Type B pancreatic cell (in vitro differentiated cells): ENCODE results near the gene NACC2. TPM values are rescaled to one million over a fixed set of nuclear protein-coding genes. Genes with fewer than 3 reads are reported as not detected.

ENCODE experiments used
- DNase-seq: peaks from one replicate; pipeline ENCODE4 v3.0.0; 2021; ENCODE audit warnings: mixed read lengths; ENCODE audit not compliant: unreplicated experiment; ENCODE audit errors: extremely low spot score
- H3K27ac Mint-ChIP-seq: 2 replicates; pipeline ENCODE4 v1.8.0; 2021; ENCODE audit warnings: mild to moderate bottlenecking, mixed read lengths
- H3K27me3 Mint-ChIP-seq: 2 replicates; pipeline ENCODE4 v1.8.0; 2021; ENCODE audit warnings: mixed read lengths
- H3K36me3 Mint-ChIP-seq: 2 replicates; pipeline ENCODE4 v1.8.0; 2021; ENCODE audit warnings: mixed read lengths
- H3K4me1 Mint-ChIP-seq: one replicate; pipeline ENCODE4 v1.8.0; 2021; ENCODE audit warnings: mixed read lengths; ENCODE audit not compliant: unreplicated experiment
- H3K4me3 Mint-ChIP-seq: 2 replicates; pipeline ENCODE4 v1.8.0; 2021; ENCODE audit warnings: mild to moderate bottlenecking, mixed read lengths
- H3K9me3 Mint-ChIP-seq: 2 replicates; pipeline ENCODE4 v1.8.0; 2021; ENCODE audit warnings: mixed read lengths
- CTCF ChIP-seq: fragments of 200-600 bp; sonication (generic); conservative IDR thresholded peaks from 2 replicates; pipeline ENCODE4 v1.5.0; 2021; ENCODE audit warnings: antibody characterized with exemption, mild to moderate bottlenecking
- total RNA-seq: library from RNA; stranded (reverse); gene quantifications from 2 replicates; pipeline ENCODE4 v1.2.1, GENCODE V29; 2021; ENCODE audit warnings: low replicate concordance

Gene NACC2
- total RNA-seq, 1 donor from 2014 or later, result 9.3 TPM

DNA sequence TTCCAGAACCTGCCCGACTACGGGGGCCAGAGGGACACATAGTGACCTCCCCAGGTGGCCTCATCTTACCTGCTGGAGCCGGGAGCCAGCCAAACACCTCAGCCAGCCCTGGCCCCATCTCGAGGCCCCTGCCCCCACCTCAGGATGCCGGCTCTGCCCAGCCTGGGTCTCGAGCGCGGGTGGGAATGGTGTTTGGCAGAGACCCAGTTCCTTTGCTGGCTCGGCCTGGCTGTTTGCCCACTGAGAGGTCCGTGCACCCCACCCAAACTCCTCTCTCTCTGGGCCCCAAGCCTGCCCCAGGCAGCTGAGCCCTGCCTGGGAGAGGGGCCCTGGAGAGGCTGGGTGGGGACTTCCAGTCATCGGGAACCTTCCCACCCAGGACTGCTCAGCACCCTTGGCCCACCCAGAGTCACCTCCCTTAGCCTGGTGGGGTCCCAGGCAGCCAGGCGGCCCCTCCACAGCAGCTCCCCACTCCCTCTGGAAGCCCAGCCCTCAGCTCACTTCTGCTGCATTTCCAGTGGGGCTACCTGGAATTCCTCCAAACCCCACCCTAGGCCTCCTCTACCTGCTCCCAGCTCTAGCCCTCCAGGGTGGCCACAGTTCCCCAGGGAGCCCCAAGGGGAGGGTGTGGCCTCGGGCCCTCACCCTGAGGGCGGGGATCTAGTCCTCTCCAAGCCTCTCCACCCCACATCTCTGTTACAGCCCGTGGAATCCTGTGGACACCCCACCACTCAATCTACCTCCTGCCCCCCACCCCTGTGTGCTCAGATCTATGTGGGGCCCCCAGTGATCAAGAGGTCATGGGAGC, 91.5 kb downstream of the NACC2 start:
- TF ChIP-seq CTCF, result no peak
- Mint-ChIP-seq H3K36me3 (no peaks in the 10 kb centered on the region), H3K27ac (no peak overlapping the region), H3K9me3 (no peaks in the 10 kb centered on the region), H3K27me3 (no peaks in the 10 kb centered on the region), H3K4me1 (peaks cover 16% of the 10 kb centered on the region), H3K4me3 (no peak overlapping the region)
- DNase-seq, result no peak

DNA sequence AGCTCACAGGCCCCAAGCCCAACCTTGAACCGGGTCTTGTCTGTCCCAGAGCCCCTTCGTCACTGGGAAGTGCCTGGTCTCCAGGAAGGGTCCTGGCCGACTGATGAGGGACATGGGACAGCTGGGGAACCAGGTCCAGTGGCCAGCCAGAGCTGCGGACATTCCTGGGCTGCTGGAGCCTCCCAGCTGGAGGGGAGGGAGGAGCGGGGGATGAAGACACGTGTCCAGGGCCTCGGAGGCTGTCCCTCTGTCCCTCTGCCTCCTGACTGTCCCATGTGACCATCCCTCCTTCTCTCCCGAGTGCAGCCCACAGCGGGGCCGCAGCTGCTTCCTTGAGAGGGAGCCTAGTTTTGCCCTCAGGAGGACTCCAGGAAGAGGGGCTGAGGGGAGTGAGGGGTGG, 92.2 kb downstream of the NACC2 start:
- no peak for DNase-seq
- Mint-ChIP-seq H3K9me3 (no peaks in the 10 kb centered on the region), H3K4me3 (no peak overlapping the region), H3K27me3 (no peaks in the 10 kb centered on the region), H3K36me3 (no peaks in the 10 kb centered on the region), H3K27ac (no peak overlapping the region), H3K4me1 (peaks cover 9% of the 10 kb centered on the region)
- TF ChIP-seq CTCF, result no peak

- Mint-ChIP-seq H3K36me3 (no peaks in the 10 kb centered on the region), H3K27ac (no peak overlapping the region), H3K4me3 (no peak overlapping the region), H3K9me3 (no peaks in the 10 kb centered on the region), H3K4me1 (peaks cover 2% of the 10 kb centered on the region), H3K27me3 (no peaks in the 10 kb centered on the region)
- DNase-seq, result no peak
- TF ChIP-seq CTCF, result no peak
Measured at GRCh38 chr9:136002215-136002614, 92.9 kb downstream of the NACC2 start.

GRCh38 chr9:136001231-136001630, 93.9 kb downstream of the NACC2 start:
- Mint-ChIP-seq H3K36me3 (no peaks in the 10 kb centered on the region), H3K27ac (no peak overlapping the region), H3K4me1 (no peaks in the 10 kb centered on the region), H3K9me3 (no peaks in the 10 kb centered on the region), H3K27me3 (no peaks in the 10 kb centered on the region), H3K4me3 (no peak overlapping the region)
- no peak for DNase-seq
- no peak for TF ChIP-seq CTCF

DNA sequence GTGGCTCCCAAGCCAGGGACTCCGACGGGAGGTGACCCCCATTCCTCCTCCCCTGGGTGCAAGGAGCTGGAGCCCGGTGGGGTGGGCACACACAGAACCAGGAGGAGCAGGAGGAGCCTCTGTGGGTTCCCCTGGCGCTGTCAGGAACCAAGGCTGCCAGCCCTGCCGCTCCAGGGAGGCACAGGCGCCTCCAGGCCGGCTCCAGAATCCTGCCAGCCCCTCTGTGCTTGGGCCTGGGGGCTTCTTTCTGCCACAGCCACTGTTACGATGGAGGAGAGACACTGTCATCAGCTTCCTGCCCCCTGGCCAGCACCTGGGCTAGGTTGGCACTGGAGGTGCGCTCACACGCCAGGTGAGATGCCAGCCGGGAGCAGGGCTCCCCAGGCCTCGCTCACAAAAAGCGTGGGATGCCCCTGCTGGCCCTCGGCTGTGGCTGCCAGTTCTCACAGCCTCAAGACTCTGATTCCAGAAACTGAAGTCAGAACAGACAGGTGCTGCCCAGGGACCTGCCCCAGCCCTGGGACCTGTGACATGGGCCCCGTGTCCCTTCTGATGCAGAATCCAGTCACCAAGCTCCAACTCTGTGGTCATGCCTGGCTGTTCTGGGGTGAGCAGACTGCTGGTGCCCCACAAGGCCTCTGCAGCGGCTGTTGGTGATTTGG, 96.5 kb downstream of the NACC2 start:
- Mint-ChIP-seq H3K27me3 (no peaks in the 10 kb centered on the region), H3K4me1 (peaks cover 6% of the 10 kb centered on the region), H3K36me3 (no peaks in the 10 kb centered on the region), H3K27ac (no peak overlapping the region), H3K4me3 (no peak overlapping the region), H3K9me3 (no peaks in the 10 kb centered on the region)
- DNase-seq, result no peak
- no peak for TF ChIP-seq CTCF
